Ureter (tissue), 1 donor: ENCODE data around the gene KLHL17. TPM values are rescaled to one million over a fixed set of nuclear protein-coding genes. Genes with fewer than 3 reads are reported as not detected.

Experiments
- DNase-seq: peaks from one replicate; pipeline ENCODE4 v3.0.0-alpha.2; 2020; ENCODE audit warnings: low spot score
- total RNA-seq: library from RNA; stranded (reverse); gene quantifications from one replicate; pipeline ENCODE4 v1.2.4, GENCODE V29; 2023
- donor health status: DM: yes; HTN: yes; CAD: no.

Gene KLHL17
- total RNA-seq, 1 donor from 2014 or later, result 8.6 TPM

DNA sequence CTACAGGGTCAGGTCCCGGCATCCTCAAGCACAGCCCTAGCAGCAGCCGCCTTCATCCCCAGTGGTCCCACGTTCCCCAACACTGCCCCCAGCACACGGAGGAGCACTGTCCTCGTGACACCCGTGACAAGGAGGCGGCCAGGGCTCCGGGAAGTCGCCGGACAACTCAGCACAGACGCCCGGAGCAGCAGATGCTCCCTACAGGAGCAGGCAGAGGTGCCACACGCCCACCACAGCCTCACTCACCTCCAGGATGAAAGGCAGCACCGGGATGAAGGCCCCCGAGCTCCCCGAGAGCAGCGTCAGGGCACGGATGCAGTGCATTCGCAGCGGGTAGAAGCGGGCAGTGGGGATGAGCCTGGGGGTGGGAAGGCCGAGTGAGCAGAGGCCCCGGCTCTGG, 9.5 kb upstream of the KLHL17 start:
- no peak for DNase-seq

DNA sequence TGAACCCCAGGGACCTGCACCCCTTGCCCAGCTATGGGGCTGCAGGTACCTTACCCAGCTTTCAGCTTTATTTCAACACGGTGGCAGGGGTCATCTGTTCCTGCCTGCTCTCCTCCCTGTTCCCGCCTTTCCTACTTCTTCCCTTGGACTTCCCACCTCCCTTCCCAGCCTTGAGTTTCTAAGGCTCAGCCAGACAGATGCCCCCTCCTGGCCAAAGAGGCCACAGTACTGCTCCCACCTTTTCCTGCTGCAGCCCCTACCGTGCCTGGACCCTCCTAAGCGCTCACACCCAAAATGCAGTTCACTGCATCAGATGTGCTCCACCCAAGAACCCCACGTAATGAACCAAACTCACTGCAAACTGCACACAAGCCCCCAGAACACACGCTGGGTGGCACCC, 9.0 kb upstream of the KLHL17 start:
- DNase-seq, result no peak

DNA sequence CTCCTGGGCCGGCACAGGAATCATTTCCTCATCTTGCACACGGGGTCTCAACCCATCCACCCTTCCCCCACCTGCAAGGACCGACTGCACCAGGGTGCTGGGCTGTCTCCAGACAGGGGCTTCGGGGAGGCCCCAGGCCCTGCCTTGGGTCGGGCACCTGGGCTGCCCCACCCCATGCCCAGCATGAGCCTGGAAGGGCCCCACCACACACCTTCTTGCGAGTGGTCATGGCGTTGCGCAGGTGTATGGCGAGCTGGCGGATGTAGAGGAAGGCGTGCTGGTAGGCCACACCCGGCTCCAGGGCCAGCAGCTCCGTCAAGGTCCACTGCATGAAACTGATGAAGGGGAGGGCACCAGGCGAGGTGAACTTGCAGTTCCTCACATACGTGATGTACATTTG, 8.2 kb upstream of the KLHL17 start:
- no peak for DNase-seq

DNA sequence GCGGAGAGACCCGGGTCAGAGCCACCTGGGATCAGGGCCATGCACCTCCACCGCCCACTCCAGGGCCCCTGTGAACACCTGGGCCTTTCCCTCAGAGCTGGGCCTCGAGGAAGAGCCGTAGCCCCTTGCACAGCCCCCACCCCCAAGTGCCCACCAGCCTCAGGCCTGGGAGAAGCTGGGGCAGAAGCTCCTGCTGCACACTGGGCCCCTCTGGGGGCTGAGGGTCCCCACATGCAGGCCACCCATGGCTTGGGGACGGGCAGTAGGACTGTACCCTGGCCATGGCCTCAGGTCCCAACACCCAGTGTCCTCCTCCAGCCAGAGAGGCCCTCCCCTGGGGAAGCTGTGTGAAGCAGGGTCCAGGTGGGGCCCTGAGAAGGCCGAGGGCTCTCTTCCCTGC, 7.8 kb upstream of the KLHL17 start:
- DNase-seq, result no peak

DNA sequence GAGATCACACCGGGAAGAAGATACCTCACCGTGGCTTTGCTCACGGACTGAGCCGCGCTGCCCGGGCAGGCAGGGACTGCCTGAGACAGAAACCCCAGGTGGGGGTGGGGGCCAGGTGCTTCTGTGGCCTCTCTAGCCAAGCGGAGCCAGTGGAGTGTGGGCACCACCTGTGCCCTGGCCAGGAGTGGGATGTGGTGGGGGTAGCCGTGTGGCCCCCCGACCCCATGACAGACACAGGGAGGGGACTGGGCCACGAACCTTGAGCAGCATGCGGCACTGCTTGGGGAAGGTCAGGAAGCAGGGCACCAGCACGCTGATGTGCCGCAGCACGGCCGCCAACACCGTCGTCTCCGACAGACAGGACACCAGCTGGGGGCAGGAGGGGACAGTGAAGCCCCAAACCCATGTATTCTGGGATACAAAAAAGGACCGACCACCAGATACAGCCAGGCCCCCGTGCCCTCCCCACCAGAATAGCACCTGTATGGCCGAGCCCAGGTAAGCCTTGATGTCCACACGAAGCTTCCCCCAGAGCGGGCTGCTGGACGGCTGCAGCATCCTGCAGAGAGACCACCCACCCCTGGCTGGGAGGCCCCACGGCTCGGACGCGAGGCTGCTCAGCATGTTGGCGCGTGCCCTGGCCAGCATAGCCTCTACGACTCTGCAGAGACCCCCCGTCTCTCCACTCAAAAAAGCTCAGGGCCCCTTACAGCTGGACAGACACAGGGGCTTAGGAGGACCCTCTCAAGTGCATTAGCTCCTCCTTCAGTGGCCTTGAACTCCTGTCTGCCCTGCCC, 6.7 kb upstream of the KLHL17 start:
- DNase-seq, result no peak

DNA sequence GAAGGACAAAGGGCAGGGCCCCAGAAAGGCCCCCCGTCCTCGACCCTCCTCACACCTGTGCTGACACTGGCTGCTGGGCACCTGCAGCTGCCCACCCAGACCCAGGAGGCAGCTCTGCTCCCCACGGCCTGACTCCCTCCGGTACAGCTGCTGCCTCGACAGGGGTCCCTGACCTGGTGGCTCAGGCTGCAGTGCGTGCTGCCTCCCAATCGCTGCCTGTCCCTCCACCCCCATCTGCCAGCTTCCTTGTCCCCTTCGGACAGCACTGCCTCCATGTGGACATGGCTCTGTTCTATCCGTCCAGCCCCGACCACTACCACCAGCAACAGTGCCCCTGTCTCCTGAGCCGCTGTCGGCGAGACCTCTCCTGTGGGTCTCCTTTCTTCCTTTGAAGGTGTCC, 5.5 kb upstream of the KLHL17 start:
- no peak for DNase-seq

DNA sequence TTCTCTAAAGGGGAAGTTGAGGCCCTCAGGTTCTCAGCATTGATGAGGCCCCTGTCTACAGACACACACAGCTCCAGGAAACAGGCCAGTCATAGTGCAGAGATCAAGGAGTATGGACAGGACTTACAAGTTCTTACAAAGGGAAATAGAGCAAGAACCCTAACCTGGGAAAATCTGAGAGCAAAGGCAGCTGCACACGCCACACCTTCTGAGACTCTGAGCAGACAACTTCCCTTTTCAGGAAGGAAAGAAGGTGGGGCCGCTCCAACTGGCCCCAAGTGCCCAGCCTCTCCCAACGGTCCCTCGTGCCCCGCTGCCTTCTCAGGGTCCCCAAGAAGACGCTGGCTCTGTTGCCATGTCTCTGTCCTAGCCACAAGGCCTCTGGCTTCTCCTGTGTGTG, 4.9 kb upstream of the KLHL17 start:
- no peak for DNase-seq

DNA sequence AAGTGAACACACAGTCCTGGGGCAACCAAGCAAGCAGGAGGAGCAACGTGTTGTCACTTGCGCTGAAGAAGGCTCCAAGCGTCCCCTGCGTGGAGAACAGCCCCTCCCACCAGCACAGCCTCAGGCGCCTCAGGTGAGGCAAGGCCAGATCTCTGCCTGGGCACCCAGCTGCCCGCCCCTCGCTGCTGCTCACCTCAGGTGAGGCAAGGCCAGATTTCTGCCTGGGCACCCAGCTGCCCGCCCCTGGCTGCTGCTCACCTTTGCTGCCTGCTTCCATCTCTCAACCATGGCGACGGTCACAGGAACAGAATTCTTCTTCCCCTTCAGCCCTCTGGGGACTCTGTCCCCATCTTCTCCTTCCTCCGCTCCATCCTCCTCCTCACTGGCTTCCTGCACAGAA, 3.7 kb upstream of the KLHL17 start:
- DNase-seq, result no peak

DNA sequence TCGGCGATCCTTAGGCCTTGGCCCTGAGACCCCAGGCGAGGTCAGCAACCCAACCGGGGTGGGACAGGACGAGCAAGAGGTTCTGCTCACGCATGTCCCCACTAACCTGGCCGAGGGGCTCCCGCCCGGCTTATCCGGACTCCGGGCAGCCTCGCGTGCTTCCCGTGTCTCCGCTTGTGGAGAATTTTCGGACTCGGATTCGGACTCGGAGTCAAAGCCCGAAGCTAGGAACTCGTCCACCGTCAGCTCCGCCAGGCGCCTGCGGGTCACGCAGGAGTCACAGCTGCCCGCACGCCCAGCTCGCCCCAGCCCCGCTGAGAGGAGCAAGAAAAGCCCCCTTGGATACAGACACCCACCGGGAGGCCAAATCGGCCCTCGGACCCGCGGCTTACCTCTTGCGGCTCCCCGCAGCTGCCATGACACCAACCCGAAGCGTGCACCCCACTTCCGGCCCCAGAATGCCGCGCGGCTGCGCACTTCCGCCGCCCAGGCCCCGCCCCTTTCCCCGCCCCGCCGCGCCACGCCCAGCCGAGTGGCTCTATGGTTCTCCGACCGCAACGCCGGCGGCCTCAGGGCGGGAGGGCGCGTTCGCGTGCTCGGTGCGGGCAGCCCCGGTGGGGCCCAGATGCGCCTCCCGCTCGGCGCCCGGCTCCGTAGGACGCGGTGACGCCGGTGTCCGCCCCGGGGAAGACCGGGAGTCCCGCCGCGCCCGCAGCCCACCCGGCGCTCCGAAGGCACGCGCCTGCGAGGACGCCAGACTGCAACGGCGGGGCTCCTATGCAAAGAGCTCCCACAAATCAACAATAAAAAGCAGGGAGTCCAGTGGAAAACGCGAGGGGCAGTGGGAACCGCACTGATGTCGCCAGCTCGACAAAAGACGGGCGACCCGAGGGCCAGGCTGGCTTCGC, 1.3 kb upstream of the KLHL17 start, which contains the start of gene NOC2L:
Gene NOC2L, minus strand, starts transcription at position 434 of the 908 bp plus-strand sequence. Its CDS starts 16 bp downstream, at position 418.
- peak; percentile 97 for DNase-seq

DNA sequence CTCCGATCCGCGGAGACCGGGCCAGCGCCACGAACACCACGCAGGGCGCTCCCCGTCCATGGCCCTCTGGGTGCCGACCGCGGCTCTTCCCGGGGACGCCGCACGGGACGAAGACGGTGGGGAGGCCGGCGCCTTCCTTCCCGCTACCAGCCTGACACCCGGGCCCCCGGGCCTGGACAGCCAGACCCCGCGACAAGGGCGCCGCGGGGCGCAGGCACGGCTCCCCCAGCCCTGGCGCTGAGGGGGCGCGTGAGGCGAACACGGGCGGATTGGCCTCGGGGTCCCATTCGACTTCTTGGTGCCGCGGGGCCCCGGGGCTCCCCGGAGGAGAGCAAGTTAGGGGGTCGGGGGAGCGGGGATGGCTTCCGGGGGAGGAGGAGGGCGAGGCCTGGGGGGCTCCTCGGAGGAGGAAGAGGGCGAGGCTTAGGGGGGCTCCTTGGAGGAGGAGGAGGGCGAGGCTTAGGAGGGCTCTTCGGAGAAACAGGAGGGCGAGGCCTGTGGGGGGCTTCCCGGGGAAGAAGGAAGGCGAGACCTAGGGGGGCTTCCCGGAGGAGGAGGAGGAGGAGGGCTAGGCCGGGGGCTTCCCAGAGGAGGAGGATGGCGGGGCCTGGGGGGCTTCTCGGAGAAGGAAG, 537 bp upstream of the KLHL17 start:
- DNase-seq, result no peak

DNA sequence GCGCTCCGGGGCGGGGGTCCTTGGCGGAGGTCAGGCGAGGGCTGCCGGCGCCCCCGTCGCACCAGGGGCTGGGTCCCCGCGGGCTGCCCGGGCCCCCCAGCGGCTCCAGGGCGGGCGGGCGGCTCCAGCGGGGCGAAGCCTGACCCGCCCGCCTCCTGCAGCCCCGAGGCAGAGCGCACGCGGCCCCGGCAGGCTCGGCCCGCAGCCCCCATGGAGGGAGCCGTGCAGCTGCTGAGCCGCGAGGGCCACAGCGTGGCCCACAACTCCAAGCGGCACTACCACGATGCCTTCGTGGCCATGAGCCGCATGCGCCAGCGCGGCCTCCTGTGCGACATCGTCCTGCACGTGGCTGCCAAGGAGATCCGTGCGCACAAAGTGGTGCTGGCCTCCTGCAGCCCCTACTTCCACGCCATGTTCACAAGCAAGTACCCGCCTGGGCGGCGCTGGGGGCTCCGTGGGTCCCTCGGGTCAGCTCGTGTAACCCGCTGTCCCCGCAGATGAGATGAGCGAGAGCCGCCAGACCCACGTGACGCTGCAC, 817 bp downstream of the KLHL17 start:
- no peak for DNase-seq

DNA sequence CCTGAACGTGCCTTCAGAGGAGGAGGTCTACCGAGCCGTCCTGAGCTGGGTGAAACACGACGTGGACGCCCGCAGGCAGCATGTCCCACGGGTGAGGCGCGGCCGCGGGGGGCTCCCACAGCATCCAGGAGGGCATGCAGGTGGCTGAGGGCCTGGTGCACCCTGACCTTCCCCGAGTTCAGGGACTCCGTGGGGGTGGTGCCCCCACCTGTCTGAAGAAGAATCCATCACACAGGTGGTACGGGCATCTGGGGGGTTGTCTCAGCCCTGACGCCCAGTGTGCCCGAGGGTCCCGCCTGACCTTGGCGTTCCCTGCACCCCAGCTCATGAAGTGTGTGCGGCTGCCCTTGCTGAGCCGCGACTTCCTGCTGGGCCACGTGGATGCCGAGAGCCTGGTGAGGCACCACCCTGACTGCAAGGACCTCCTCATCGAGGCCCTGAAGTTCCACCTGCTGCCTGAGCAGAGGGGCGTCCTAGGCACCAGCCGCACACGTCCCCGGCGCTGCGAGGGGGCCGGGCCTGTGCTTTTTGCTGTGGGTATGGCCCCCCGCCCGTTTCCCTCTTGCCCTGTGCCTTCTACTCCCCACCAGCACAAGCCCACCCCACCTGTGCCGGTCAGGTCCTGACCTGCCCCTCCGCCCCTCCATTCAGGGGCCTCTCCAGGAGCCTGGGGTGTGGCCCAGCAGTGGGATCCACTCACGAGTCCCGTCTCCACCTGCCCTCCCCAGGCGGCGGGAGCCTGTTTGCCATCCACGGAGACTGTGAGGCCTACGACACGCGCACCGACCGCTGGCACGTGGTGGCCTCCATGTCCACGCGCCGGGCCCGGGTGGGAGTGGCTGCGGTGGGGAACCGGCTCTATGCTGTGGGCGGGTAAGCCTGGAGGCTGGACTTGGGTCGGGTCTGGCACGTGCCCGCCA, 2.3 kb downstream of the KLHL17 start:
- DNase-seq, result no peak

DNA sequence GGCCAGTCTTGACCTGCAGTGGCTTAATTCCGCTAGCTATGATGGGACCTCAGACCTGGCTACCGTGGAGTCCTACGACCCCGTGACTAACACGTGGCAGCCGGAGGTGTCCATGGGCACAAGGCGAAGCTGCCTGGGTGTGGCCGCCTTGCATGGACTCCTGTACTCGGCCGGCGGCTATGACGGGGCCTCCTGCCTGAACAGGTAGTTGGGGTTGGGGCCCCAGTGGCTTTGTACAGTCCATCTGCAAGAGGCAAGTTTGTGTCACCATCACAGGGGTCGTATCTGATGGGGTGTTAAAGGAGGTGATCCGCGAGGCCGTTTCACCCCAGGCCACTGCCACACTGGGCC, 2.9 kb downstream of the KLHL17 start:
- DNase-seq, result no peak

DNA sequence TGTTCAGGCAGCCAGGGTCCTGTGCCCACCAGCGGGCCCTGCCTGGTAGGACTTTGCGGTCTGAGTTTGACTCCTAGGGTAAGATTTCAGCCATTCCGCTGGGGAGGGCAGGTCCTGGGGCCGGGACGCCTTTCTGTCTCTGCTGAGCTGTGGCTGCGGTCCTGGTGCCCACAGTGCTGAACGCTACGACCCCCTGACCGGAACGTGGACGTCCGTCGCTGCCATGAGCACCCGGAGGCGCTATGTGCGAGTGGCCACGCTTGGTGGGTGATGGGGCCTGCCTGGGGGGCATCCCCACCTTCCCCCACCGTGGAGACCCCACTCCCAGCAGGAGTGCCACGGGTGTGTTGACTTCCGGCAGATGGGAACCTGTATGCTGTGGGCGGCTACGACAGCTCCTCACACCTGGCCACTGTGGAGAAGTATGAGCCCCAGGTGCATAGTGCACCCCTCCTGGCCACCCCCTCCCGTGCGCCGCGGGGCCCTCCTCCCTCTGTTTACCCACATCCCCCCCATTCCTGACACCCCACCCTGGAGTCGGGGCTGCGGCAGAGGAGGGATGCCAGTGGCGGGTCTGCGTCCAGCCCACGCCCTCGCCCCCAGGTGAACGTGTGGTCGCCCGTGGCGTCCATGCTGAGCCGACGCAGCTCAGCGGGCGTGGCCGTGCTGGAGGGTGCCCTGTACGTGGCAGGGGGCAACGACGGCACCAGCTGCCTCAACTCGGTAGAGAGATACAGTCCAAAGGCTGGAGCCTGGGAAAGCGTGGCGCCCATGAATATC, 3.6 kb downstream of the KLHL17 start:
- DNase-seq, result no peak

DNA sequence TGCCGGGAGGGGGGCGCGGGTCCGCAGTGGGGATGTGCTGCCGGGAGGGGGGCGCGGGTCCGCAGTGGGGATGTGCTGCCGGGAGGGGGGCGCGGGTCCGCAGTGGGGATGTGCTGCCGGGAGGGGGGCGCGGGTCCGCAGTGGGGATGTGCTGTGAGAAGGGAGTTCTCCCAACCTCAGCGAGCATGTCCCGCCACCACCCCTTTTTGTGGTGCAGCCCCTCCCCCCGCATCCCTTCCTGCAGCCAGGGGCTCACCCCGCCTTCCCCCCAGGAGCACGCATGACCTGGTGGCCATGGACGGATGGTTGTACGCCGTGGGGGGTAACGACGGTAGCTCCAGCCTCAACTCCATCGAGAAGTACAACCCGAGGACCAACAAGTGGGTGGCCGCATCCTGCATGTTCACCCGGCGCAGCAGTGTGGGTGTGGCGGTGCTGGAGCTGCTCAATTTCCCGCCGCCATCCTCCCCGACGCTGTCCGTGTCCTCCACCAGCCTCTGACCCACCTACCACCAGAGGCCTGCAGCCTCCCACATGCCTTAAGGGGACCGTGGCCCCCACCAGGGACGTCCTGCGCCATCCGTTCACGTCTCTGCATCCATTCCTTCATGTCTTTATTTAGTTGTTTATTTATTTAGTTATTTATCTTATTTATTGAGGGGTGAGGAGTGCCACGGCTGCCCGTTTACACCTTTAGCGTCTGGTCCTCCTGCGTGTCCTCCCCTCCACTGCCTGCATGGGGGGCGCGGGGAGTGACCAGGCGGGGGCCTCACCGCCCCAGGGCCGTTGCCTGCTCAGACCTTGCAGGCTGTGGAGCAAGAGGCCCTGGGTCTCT, 4.5 kb downstream of the KLHL17 start:
- no peak for DNase-seq

DNA sequence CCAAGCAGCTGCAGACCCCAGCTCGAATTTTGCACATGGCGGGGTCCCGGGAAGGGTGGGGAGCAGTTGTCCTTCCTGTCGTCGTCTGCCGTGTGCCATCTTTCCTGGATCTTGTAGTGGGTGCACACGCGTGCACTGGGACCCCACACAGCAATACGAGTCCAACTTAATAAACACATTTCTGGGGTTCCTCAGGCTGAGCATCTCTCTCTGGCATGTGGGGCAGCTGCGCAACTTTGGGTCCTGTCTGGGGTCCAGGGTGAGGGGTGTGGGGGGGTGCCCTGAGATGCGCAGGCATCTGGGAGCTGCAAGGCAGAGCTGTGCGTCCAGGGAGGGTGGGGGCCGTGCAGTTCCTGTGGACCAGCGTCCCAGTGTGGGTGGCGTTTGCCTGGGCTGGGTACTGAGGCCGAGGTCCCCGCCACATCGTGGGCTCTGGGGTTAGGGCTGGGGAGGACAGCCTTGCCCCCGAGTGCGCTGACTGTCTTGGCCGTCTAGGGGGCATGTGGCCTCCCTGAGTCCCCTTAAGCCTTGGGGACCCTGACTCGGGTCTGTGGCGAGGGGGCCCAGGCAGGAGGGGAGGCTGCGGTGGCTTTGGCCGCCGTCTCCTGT, 5.2 kb downstream of the KLHL17 start:
- no peak for DNase-seq

DNA sequence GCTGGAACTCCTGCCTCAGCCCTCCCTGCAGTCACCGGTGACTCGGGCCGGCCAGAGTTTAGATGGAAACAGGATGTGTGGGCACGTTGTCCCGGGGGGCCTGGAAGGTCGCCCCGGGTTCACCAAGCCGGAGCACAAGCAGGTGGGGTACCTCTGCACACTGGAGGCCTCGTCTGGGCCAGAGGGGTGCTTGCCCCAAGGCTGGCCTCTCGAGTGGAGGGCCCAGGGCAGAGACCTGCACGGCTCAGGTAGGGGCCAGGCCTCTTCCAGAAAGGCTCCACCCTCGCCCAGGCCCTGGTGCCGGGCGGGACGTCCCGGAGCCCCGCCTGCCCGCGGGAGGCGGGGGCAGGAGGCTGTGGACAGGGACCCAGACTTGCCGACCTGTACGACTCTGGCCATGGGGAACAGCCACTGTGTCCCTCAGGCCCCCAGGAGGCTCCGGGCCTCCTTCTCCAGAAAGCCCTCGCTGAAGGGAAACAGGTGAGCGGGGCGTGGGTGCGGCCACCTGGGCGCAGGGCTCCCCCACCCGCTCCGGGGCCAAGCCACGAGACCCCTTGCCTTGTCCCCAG, 5.8 kb downstream of the KLHL17 start, which contains the start of gene PLEKHN1:
Gene PLEKHN1, plus strand, starts transcription at position 348 of the 569 bp plus-strand sequence. Its CDS starts 50 bp downstream, at position 398.
- no peak for DNase-seq

DNA sequence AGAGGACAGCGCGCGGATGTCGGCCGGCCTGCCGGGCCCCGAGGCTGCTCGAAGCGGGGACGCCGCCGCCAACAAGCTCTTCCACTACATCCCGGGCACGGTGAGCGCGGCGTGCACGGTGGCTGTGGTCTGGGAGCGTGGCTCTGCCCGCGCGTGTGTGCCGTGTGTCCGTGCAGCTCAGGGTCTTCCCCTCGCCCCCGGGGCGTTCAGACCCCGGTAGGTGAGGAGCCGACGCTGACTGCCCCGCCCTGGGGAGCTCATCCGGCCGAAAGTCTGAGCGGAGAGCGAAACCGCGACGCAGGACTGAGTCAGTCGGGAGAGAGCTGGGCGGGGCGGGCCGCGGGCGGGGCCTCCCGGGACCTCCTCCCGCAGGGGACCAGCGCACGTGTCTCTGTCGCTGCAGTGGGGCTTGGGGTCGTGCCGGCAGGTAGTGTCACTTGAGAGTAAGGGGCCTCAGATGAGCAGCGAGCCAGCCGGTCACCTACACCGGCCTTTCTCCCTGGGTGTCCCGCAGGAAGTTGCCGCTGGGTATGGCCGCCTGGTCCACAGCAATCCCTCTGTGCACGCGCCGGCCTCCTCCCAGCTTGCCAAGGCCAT, 6.4 kb downstream of the KLHL17 start:
- DNase-seq, result peak; percentile 88
